ENCODE measurements around the gene SPRED2.

The SPRED2 gene

DNA sequence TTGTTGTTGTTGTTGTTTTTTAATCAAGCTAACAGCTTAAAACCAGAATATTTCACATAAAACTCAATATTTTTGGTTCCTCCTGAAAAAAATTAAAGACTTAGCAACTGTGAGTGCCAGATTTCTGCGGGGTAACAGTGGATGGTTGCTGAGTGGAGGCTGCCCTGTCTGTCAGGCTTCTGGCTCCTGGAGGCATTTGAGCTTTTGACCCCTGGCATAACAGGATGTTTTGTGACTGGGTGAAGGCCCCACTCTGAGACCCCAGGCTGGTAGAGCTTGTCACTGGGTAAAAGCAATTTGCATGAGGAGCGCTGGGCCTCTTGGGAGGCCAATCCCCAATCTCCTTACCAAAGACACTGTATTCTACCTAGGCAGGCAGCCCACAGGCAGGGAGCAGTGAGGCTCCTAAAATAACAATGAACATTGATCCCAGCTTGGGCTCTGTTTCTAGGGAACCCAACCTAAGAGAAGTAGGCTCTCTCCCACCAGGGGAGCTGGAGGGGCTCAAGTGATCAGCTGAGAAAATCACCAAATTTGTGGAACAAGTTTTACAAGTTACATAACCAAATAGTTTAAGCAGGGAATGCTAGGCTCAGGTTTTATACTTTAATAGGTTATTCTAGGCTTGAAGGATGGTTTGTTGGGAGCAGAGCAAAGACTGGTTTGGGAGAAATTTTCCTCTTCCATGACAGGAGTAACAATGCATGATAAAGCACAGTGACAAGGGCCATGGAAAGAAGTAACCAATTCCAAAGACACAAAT is 5.9 kb upstream of the SPRED2 start:
- DNase-seq: no peak

DNA sequence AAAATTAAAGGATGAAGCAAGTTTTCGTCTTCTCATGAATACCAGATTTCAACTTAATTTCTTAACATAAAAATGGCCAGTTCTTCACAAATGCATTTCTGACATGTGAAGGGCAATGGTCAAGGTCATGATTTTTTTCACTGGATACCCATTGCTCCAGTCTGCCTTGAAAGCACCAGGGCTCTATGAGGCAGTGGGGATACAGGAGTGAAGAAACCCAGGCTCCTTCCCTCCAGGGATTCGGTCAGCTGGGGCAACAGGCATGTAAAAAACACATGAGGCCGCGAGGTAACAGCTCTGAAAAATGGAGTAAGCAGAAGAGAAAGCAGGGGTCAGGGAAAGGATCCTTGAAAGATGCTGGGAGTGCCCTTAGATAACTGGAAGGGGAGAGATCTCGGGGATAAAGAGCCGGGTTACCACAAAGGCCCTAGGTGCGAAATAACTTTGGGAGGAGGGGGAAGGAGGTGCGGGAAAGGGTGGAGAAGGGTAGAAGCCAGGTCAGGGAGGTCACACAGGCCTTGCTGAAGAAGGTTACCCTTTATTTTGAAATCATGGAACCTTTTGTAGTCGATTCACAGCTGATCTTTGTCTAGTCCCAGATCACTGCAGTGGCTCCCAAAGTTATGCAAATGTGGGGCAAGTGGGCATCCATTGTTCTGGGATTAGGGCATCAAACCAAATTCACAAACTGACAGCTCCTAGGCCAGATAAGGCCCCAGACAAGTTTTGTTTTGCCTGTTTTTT is 5.2 kb upstream of the SPRED2 start:
- no peak for DNase-seq

DNA sequence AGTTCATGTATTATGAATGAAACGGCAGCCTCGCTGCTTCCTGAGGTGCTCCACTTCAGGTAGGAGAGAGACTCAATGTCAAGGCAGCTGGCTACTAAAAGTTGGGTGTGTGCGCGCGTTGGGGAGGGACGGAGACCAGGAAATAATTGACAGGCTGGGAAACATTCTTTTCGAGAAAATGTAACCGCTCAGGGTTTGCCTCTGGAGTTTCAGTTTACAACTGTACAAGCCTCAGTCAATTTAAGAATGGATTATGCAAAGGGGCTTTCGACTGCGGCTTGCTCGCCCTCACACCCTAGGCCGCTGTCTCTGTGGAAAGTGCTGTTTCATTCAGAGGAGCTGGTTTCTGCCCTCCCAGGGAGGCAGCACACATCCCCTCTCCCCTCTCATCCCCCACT is 4.4 kb upstream of the SPRED2 start:
- no peak for DNase-seq

DNA sequence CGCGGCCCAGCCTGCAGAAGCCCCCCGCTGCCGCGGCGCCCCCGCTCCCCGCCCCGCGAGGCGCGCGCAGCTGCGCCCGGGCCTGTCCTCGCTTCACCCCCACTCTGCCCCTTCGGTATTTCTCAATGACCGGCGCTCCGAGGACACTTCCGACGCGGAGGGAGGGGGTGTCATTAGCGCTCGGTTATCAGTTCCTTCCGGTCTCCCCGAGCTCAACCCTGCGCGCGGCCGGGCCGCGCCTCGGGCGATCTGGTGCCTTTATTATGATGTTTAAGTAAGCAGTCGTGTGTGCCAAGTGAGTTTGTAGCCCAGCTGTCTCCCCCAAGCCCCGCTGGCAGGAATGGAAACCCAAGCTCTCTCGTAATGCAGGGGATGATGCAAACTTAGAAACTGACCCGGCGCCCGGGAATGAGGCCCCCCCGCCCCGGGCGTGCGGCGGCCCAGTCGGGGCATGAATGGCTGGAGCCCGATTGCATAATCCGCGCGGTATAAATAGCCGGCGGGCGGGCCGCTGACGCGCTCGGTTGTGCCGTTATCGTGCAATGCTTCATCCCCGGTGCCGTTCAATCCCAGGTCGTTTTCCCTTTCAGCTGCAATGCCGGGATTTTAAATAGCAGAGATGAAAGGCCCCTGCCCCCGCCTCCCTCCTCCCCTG is 3.9 kb upstream of the SPRED2 start:
- peak; percentile 85 for DNase-seq

DNA sequence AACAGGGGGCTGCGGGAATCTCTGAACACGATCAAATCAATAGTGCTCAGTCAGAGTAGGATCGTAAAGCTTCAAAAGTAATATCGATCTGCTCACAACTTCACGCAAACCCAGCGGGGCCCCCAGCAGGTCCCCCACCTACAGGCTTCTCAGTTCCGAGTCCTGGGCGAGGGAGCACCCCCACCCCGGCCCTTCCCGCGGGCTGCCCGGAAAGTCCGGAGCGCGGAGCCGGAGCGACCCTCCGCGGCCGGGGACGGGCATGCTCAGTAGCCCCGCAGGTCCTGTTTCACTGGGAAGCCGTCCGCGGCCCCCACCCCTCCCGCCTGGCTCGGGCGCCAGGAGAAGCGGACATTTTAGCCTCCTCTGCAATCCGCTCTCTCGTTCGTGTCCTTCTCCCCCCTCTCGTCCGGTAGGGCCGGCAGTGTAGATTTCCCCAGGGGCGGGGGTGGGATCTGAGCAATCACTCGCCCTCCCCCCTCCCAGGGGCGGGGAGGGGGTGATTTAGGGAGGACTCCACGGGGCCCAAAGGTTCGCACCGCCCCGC is 3.3 kb upstream of the SPRED2 start:
- DNase-seq: peak; percentile 86

DNA sequence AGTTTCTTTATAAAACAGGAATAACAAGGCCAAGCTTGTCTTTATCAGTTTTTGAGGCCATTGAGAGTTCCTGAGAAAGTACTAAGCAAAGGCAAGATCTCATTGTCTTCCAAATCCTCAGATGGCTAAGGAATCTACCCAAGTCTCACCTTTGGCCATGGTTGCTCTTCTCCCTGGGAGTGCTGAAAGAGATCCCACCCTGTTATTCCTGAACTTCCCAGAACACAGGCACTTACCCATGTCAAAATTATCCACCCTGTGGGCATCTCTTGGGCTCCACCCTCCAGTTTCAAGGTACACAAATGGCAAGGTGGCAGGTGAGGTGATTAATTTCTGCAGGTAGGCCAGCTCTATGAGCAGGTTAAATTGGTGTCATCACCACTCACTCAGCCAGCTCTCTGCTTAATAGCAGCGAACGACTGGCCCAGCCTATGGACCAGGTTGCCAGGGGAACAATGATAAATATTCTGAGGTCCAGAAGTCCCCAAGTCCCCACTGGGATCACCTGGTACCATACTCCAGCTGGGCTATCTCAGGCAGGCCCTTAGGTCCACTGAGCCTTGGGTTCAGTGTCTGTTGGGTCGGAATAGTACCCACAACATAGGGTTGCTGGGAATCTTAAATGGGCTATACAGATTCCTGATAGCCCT is 2.3 kb upstream of the SPRED2 start:
- DNase-seq: no peak

DNA sequence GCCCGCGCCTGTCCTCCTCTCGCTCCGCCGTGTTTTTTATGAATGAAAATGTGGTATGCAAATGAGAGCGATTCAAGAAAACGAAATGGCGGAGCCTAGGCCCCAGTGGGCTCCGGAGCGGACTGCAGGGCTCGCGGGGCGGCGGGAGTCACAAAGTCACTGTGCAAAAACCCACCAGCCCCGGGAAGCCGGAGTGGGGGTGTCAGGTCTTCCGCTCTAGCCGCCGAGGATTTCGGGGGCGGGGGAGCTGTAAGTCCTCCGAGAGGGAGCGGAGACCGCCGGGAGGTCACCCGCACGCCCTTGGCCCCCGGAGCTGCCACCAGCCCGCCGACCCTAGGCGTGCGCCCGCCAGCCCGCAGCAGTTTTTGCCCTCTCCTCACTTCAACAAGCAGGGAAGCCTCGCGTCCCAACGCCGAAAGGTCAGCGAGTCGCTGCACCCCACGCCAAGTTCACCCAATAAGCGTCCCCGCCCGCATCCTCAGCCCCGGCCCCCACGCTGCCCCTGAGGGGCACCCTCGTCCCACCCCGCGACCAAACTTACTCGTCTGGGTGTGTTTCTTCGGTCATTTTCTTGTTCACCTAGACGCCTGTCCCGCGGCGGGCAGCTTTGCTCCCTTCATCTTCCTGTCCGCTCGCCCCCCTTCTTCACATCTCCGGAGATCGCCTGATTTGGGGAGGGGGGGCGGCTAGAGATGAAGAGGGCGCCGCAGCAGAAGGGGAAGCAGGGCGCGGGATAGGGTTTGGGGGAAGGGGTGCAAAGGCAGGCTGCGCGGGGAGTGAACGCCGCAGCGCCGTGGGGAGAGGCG is 775 bp downstream of the SPRED2 start:
- DNase-seq: peak; percentile 70

DNA sequence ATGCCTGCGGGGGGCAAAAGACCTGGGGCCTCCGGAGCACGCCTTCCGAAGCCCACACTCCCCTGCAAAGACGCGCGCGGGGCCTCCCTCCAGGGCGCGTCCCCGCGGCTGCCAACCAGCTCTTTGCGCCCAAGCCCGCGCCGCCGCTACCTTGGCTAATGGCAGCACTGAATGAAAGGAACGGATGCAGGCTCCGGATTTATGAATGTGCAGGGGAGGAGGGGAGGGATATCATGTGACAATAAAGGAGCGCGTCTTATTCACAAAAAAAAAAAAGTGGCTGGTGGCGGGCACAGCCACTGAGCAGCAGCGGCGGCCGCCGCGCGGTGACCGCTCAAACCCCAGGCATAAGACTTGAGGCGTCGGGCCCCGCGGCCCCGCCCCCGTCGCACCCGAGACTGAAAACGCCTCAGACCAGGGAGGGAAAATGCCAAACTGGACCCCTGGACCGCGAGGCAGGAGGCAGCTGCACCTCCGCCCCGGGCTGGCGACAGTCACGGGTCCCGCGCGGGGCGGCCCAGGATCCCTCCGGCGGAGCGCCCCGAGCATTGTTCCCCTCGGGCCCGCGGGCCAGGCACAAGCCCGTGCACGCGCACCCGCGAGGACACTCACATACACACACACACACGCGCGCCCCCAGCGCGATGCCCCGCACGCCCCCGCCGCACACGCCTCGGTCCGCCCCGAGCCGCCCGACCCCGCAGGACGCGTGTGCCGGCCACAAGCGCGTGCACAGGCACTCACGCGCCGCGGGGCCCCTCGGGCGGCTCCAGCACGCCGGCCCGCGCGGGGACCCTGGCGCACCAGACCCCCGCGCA is 1.6 kb downstream of the SPRED2 start:
- peak; percentile 82 for DNase-seq

DNA sequence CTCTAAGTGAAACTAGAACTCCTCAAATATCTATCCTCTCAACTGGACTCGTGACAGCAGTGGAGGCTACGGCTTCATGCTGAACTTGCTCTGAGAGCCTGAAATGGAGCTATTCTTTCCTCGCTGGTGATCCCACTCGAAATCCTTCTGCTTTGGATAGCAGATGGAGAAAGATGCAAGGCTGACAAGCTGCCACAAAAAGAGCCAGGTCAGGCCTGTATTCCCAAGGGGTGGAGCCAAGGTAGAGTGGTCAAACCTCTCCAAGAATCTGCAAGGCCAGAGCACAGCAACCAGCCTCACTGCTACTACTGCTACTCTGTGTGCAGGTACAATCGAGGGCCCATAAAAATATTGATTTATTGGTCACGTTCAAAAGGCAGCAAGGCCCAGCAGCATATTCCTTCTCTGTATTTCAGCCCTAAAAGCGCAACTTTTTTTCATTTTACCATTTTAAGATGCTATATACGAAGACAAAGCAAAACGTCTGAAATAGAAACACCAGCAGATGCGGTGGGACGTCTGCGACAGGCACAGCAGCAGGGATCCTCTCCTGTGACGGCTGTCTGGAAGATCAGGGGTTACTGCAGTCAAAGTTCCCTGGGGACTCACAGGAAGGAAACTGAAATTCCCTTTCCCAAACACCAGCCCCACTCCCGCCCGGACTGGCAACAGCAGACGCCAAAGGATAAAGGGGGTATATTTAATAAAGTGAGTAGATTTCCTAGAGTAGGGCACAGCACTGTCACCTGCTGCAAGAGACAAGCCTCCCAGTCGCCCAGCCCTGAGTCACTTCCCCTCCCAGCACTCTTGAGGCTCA is 2.4 kb downstream of the SPRED2 start:
- DNase-seq: no peak

DNA sequence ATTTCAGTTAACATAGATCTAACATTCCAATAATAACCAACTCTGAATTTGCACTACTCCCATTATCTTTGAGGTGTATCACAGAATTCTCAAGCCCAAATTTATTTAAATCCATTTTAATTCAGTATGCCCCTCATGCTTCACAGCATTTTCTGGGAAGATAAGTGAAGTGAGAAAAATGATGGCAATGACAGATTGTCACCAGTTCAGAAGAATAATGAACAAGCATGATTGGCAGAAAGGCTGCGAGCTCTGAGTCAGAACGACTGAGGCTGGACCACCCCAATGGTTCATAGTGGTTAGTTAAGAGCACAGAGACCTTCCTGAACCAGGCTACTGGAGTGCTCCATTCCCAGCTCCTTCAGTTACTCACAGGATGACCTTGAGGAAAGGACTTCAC is 4.9 kb downstream of the SPRED2 start:
- DNase-seq: no peak

DNA sequence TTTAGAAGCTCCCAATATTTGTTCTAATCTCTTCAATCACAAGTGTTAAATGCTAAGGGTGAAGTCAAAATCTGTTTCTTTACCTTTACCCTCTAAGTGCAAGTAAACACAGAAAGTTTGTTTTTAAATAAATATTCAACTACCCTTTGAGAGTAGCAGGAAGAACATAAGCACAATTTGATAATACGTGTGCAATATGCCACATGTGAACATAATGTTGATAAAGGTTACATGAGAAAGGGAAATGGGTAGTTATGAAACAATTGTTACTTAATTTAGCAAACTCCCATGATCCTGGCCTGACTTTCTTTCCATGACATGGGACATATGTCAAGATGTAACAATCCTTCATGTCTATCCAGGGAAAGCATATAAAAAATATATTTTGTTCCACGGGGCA is 7.1 kb downstream of the SPRED2 start:
- no peak for DNase-seq

DNA sequence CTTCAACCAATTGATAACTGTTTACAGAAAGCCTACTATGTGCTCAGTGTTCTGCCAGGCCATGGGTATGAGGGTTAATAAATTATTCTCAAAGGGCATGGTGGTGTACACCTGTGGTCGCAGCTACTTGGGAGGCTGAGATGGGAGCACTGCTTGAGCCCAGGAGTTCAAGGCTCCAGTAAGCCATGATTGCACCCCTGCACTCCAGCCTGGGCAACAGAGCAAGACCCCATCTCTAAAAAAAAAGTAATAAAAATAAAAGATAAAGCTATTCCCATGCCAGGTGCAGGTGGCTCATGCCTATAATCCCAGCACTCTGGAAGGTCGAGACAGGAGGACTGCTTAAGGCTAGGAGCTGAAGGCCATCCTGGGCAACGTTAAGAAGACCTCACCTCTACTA is 8.0 kb downstream of the SPRED2 start:
- no peak for DNase-seq

DNA sequence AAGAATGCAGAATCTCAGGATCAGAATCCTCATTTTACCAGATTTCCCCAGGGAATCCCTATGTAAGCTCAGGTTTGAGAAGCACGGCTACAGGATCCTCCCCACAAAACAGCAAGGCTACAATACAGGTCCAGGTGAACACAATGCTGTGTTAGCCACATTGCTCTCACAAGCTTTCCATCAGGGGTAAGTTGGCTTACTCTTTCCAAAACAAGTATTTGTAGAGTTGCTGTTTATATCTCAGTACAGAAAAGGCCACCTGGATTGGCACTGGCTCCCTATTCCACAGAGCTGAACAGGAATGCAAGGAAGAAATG is 11.0 kb downstream of the SPRED2 start:
- no peak for DNase-seq

DNA sequence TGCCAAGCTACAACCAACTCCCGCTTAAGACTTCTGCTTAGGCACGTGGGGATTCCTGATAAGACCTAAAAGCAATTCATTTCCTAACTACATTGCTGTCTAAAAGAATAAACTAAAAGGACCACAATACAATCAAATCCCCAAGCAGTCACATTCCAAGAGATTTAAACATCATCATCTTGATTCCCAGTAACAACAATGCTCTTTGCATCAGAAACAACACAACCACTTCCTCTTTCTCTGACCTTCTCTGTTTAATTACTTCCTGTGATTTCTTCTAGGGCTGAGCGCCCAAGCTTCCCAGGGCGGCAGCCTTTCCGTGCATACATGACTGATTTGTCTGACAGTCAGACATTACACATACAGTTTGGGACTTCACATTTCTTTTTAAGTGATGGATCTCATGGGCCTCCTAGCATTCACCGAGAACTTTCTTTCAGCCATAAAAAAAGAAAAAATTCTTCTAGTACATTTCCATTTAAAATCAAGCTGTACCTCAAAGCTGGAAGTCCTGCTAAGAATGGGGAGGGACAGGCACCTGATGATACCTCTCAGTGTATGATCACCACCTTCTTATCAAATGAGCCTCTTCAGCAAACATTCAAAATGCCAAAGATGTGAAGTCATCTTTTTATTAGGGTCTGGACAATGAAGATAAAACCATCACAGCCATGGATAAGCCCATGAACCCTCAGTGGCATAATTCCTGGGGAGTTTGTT is 11.5 kb downstream of the SPRED2 start:
- DNase-seq: no peak

DNA sequence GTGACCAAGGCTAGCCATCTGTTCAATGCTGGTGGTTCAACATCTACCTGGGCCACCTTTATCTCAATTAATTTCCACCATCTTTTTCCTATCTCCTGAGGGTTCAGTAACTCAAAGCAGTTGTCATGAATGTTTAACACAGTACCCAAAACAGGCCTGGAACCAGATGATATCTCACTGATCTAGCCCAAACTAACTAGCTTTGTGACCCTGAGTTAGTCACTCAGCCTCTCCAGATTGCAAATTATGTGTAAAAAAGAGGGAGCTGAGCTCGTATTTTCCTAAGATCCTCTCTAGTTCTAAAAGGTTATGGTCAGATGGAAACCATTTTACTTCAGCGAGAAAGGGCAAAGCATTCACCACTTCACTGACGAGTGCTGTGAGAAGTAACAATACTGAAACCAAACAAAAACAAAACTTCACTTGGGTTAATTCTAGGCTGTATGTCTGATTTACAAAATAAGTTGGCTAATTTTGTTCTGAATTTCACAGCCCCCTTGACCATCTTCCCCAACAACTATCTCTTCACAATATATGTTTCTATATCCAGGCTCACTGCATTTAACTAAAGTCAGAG is 14.8 kb downstream of the SPRED2 start:
- no peak for DNase-seq

DNA sequence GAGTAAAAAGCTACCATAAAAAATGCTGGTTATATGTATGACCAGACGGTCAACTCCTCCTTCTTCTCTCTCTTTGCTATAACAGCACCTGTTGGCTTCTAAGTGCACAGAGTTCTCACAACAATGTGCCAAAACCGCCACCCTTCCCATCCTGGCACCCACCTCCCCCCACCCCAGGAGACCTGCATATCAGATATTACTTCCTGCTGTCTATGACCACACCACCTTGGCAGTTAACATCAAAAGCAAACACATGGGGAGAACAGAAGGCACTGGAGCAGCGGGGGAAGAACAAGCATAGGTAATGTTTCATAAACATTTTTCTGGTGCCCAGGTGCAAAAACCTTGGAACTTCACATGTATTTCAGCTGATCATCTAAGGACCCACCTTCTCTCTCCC is 15.5 kb downstream of the SPRED2 start:
- DNase-seq: peak; percentile 31

DNA sequence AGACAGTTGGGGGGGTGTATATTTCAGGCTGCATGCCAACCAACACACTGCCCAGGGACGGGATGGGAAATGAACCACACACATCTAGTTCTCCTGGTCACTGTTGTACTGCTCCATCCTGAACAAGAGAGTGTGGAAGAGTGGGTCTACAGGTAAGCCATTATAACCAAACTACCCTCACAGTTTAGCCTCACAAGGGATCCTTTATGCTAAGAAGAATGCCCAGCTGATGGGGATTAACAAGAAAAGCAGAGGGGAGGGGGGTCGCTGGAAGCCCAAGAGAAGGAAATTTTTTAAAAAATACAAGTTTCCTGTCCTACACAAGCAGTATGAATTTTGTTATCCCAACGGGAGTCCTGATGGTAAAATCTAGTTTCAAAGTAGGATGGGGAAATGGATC is 16.1 kb downstream of the SPRED2 start:
- DNase-seq: no peak

DNA sequence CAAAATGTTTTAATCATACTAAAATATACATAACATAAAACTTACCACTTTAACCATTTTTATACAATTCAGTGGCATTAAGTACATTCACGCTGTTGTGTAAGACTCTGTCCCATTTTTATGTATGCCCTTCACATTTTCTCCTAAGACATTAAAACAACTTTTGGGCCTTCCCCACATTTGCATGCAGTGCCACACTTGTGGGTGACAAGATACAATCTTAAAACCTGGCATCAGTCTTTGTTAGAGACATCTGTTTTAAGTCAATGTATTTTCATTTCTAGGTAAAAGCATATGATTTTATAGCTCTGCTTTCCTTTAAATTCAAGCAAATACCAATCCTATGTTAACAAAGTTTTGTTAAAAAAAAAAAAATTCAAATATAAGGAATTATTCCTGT is 17.3 kb downstream of the SPRED2 start:
- DNase-seq: no peak

DNA sequence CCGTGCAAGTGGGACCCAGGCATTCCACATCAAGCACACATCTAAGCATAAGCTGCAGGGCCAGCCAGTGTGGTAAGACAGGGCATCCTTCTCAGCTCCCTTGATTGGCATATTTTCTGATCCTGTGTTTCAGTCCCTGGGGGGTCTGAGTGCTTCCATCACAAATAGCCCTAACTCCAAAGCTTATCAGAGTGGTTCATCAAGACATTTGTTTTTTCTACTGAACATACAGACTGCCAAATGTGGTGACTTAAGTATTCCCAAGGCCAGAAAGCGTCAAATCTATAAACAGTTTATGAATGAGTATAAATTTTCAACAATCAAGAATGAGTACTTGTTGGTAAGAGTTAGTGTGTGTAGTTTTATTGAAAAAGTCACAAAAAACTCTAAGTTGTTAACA is 18.8 kb downstream of the SPRED2 start:
- DNase-seq: no peak

DNA sequence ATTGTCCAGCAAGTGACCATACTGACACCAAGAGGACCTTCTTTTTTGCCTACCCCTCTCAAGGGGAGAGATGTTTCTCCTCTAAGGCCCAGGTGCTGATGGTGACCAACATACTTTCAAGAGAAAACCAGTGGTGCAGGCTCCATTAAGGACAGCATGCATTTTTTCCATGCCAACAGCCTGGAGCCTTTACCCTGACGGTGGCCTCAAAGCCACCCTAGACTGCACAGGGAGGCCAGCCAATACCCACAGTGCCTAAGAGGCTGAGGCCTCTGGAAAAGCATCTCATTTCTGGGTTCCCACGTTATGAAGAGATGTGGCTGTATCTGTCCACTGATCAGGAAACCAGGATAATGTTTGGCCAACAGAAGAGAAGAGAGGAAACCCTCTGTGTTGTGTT is 19.3 kb downstream of the SPRED2 start:
- no peak for DNase-seq
